Measurements from ENCODE around the gene KCNQ1. TPM values are rescaled to one million over a fixed set of nuclear protein-coding genes. Genes with fewer than 3 reads are reported as not detected.

Gene KCNQ1
- total RNA-seq, 4 donors from 2014 or later = 0.81 to 2.2 (median 1.6) TPM

GRCh38 chr11:2870460-2870859, 425.7 kb downstream of the KCNQ1 start:
- intact Hi-C loops (cut with DNase I; ENCODE audit: low total_unique reads) = no loop called here
- no peak overlapping the region for H3K4me3 ChIP-seq (ENCODE audit: low read depth, poor library complexity, severe bottlenecking)
- DNase-seq (ENCODE audit: low spot score in 2 of 2) = no peak
- TF ChIP-seq POLR2A (IDR thresholded peaks at IDR 0.05) (no peak), CTCF (IDR thresholded peaks at IDR 0.05) (no peak)
- 68 to 69% methylated on average over 8 to 17 of the region's 17 CpGs for WGBS, 2 donors

- 60 to 68% methylated on average over 17 to 22 of the region's 22 CpGs for WGBS, 2 donors
- H3K4me3 ChIP-seq (ENCODE audit: low read depth, poor library complexity, severe bottlenecking) = no peak overlapping the region
- TF ChIP-seq CTCF (IDR thresholded peaks at IDR 0.05) = no peak
- TF ChIP-seq POLR2A (IDR thresholded peaks at IDR 0.05) = no peak
- intact Hi-C loops (cut with DNase I; ENCODE audit: low total_unique reads) = no loop called here
- DNase-seq (ENCODE audit: low spot score in 2 of 2) = no peak
Observed at GRCh38 chr11:2870969-2871680, 426.3 kb downstream of the KCNQ1 start.

- TF ChIP-seq CTCF (IDR thresholded peaks at IDR 0.05) = no peak
- no peak for TF ChIP-seq POLR2A (IDR thresholded peaks at IDR 0.05)
- intact Hi-C loops (cut with DNase I; ENCODE audit: low total_unique reads) = no loop called here
- 90 to 94% methylated on average over 10 of the region's 10 CpGs for WGBS, 2 donors
- no peak for DNase-seq (ENCODE audit: low spot score in 2 of 2)
- H3K4me3 ChIP-seq (ENCODE audit: low read depth, poor library complexity, severe bottlenecking) = no peak overlapping the region
Observed at GRCh38 chr11:2874963-2875362, 430.2 kb downstream of the KCNQ1 start.

- 63 to 77% methylated on average over 6 of the region's 6 CpGs for whole genome bisulfite sequencing, 2 donors
- H3K4me3 ChIP-seq (ENCODE audit: low read depth, poor library complexity, severe bottlenecking) = no peak overlapping the region
- intact Hi-C loops (cut with DNase I; ENCODE audit: low total_unique reads) = no loop called here
- no peak for DNase-seq (ENCODE audit: low spot score in 2 of 2)
- no peak for TF ChIP-seq POLR2A (IDR thresholded peaks at IDR 0.05)
- no peak for TF ChIP-seq CTCF (IDR thresholded peaks at IDR 0.05)
Observed at GRCh38 chr11:2877474-2877873, 432.7 kb downstream of the KCNQ1 start.

- 96 to 97% methylated on average over 8 of the region's 8 CpGs for WGBS, 2 donors
- intact Hi-C loops (cut with DNase I; ENCODE audit: low total_unique reads) = no loop called here
- no peak for DNase-seq (ENCODE audit: low spot score in 2 of 2)
- TF ChIP-seq POLR2A (IDR thresholded peaks at IDR 0.05) (no peak), CTCF (IDR thresholded peaks at IDR 0.05) (no peak)
- no peak overlapping the region for H3K4me3 ChIP-seq (ENCODE audit: low read depth, poor library complexity, severe bottlenecking)
Observed at GRCh38 chr11:2878782-2879181, 434.0 kb downstream of the KCNQ1 start.

- 78 to 82% methylated on average over 7 of the region's 7 CpGs for WGBS, 2 donors
- TF ChIP-seq POLR2A (IDR thresholded peaks at IDR 0.05) (no peak), CTCF (IDR thresholded peaks at IDR 0.05) (no peak)
- no peak for DNase-seq (ENCODE audit: low spot score in 2 of 2)
- intact Hi-C loops (cut with DNase I; ENCODE audit: low total_unique reads) = no loop called here
- no peak overlapping the region for H3K4me3 ChIP-seq (ENCODE audit: low read depth, poor library complexity, severe bottlenecking)
Observed at GRCh38 chr11:2880646-2881045, 435.8 kb downstream of the KCNQ1 start.

Measured in lower leg skin (tissue), 4 donors.